ENCODE data around the gene KCNQ5.

DNA sequence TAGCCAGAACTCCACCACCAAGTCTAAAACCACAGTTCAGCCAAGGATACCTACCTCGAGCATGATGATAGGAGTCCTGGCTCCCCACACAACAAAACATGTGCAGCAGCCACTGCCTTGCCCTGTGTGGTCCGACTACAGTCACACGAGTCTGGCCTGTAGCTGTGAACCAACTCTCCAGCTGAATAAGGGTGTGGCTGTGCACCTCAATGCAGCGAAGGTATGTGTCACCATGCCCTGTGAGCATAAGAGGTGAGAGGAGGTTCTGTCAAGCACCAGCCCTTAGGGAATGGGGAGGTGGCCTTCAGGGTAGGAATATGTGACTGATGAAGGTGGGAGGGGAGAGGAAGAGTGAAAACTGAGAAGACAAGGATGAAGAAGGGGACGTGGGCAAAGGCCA is 620.1 kb downstream of the KCNQ5 start:
- TF ChIP-seq POLR2A (IDR thresholded peaks at IDR 0.05) = no peak
- TF ChIP-seq, protein P1, sequence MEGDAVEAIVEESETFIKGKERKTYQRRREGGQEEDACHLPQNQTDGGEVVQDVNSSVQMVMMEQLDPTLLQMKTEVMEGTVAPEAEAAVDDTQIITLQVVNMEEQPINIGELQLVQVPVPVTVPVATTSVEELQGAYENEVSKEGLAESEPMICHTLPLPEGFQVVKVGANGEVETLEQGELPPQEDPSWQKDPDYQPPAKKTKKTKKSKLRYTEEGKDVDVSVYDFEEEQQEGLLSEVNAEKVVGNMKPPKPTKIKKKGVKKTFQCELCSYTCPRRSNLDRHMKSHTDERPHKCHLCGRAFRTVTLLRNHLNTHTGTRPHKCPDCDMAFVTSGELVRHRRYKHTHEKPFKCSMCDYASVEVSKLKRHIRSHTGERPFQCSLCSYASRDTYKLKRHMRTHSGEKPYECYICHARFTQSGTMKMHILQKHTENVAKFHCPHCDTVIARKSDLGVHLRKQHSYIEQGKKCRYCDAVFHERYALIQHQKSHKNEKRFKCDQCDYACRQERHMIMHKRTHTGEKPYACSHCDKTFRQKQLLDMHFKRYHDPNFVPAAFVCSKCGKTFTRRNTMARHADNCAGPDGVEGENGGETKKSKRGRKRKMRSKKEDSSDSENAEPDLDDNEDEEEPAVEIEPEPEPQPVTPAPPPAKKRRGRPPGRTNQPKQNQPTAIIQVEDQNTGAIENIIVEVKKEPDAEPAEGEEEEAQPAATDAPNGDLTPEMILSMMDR (IDR thresholded peaks at IDR 0.05) = no peak
- TF ChIP-seq EP300 (IDR thresholded peaks at IDR 0.05; ENCODE audit: low read depth) = no peak
- no peak for TF ChIP-seq POLR2AphosphoS5 (IDR thresholded peaks at IDR 0.05)

Data from transverse colon (tissue), 4 donors.